Adipose tissue (tissue), 3 donors: ENCODE data around the gene ZNF541. TPM values are rescaled to one million over a fixed set of nuclear protein-coding genes. Genes with fewer than 3 reads are reported as not detected.

ENCODE experiments used
- polyA plus RNA-seq, 3 donors: library from polyadenylated mRNA; stranded (reverse); fragments of 200-250 nt; gene quantifications; one replicate each; pipeline ENCODE4 v1.2.3, GENCODE V29; 2013
- donor health status: healthy with polysubstance abuse.
- donor health status: Bipolar disorder and iron deficiency.
- donor health status: healthy.

ZNF541 gene
- polyA plus RNA-seq, 3 donors = 0.07 to 0.45 (median 0.30) TPM

Other genes with a start within 250 kb of the ZNF541 start
- 1 to 10 TPM in 1 of 3 donors, under 1 TPM in 2; 0.44 to 4.2 (median 0.90) TPM for gene C5AR2, start 241.0 kb downstream of the ZNF541 start, polyA plus RNA-seq
- gene DHX34, start 223.8 kb downstream of the ZNF541 start, polyA plus RNA-seq = 10 to 100 TPM in 1 of 3 donors, 1 to 10 TPM in 2; 5.6 to 11.0 (median 7.4) TPM
- gene MEIS3, start 153.6 kb downstream of the ZNF541 start, polyA plus RNA-seq = 10 to 100 TPM in 1 of 3 donors, 1 to 10 TPM in 2; 4.3 to 28.6 (median 10.0) TPM
- gene SLC8A2, start 101.3 kb downstream of the ZNF541 start, polyA plus RNA-seq = 1 to 10 TPM in 1 of 3 donors, under 1 TPM in 1, not detected in 1; 0.28 to 1.9 TPM
- gene KPTN, start 88.9 kb downstream of the ZNF541 start, polyA plus RNA-seq = 10 to 100 TPM in 1 of 3 donors, 1 to 10 TPM in 2; 7.7 to 11.2 (median 8.5) TPM
- 10 to 100 TPM; 57.1 to 99.0 (median 78.1) TPM for gene NAPA, start 58.1 kb downstream of the ZNF541 start, polyA plus RNA-seq
- 1 to 10 TPM; 3.1 to 6.2 (median 4.2) TPM for gene BICRA, start 36.0 kb upstream of the ZNF541 start, polyA plus RNA-seq
- 100 to 1,000 TPM in 2 of 3 donors, 10 to 100 TPM in 1; 32.7 to 202 (median 129) TPM for gene EHD2, start 140.3 kb upstream of the ZNF541 start, polyA plus RNA-seq
- 100 to 1,000 TPM; 413 to 769 (median 565) TPM for gene NOP53, start 172.4 kb upstream of the ZNF541 start, polyA plus RNA-seq
- 100 to 1,000 TPM; 150 to 674 (median 235) TPM for gene SELENOW, start 205.6 kb upstream of the ZNF541 start, polyA plus RNA-seq
- not detected for gene TPRX1, start 231.4 kb upstream of the ZNF541 start, polyA plus RNA-seq
- gene CRX, start 248.8 kb upstream of the ZNF541 start, polyA plus RNA-seq = under 1 TPM in 1 of 3 donors, not detected in 2; 0.11 TPM